Tongue (tissue), 2 donors: ENCODE measurements around the gene TNIP1. TPM values are rescaled to one million over a fixed set of nuclear protein-coding genes. Genes with fewer than 3 reads are reported as not detected.
A peak's percentile ranks its signal among the peaks of the same experiment; 100 is the strongest.

Experiments
- DNase-seq: peaks from one replicate; pipeline ENCODE4 v3.0.0-alpha.2; 2015
- total RNA-seq: library from RNA; depleted of rRNA; stranded (reverse); fragments of >200 nt; gene quantifications from one replicate; pipeline ENCODE4 v1.2.3, GENCODE V29; 2014

Gene TNIP1
- total RNA-seq, 1 donor from 2014 or later: 75.0 TPM

- DNase-seq: peak; percentile 55
These were observed 1.6 kb upstream of the TNIP1 start for GRCh38 chr5:151082282-151082902.

DNA sequence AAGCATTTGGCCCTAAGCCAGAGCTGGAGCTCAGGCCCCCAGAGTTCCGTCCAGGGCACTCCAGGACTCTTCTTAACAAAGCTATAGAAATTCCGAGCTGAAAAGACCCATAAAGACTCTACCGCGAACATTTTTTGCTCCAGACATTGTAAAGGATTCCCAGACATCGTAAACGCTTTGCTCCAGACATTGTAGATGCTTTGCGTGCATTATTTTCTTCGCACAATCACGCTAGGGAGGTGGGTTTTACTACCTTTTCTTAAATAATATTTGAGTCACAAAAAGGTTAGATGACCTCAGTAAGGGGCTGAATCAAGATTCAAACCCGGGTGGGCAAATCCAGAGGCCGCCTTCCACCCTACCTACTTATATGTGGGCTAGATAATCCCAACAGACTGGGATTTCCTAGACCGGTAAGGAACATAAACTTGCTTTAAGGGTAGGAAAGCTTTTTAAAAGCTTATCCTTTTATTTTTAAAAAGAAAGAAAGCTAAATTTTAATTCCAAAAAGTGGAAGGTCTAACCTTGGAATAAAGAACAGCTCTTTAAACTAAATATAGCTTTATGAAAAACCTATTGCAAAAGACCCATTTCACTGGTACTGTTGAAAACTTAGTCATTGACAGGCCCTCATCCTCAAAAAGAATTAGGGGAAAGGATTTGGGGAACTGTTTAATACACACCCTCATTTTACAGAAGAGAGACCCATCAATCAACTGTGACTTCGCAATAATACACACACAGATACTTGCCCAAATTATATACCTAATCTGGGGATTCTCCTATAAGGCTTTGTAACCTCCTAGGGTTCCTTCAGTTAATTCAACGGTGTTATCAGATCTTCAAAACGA is 822 bp upstream of the TNIP1 start:
- DNase-seq: peak; percentile 95

- DNase-seq: no peak
These were observed 809 bp downstream of the TNIP1 start for GRCh38 chr5:151079838-151080612.

- DNase-seq: no peak
These were observed 2.2 kb downstream of the TNIP1 start for GRCh38 chr5:151078490-151079262.

GRCh38 chr5:151077967-151078366 is 2.9 kb downstream of the TNIP1 start:
- DNase-seq: no peak

DNA sequence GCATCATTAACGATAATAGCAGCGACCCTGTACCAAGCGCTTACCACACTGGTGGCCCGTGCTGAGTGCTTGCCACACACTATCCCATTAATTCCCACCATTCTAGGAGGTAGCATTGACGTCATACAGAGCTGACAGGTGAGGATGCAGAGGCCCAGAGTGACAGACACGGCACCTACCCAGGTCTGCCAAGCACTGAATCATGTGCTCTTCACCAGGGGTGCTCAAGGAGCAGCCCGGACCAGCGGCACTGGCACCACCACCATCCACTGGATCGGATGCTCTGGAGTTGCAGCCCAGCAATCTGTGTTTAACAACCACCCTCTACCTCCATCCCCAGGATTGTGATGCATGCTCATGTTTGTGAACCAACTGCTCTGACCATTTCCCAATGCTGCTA is 3.4 kb downstream of the TNIP1 start:
- no peak for DNase-seq

DNA sequence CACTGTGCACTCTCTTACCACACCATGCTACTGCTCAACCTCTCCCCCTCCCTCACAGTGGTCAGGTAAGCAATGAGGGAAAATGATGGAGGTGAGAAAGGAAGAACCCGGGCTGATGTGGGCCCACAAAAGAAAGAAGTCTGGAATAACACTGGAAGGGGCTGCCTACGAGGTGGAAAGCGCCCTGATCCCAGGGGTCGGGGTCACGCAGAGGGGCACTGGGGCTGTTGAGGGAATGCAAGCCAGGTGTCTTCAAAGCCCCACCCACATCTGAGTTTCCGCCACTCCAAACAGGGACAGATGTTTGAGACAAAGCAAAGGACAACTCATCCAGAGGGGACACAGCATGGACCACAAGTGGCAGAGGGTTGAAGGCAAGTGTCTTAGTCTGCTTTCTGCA is 4.2 kb downstream of the TNIP1 start:
- DNase-seq: no peak

DNA sequence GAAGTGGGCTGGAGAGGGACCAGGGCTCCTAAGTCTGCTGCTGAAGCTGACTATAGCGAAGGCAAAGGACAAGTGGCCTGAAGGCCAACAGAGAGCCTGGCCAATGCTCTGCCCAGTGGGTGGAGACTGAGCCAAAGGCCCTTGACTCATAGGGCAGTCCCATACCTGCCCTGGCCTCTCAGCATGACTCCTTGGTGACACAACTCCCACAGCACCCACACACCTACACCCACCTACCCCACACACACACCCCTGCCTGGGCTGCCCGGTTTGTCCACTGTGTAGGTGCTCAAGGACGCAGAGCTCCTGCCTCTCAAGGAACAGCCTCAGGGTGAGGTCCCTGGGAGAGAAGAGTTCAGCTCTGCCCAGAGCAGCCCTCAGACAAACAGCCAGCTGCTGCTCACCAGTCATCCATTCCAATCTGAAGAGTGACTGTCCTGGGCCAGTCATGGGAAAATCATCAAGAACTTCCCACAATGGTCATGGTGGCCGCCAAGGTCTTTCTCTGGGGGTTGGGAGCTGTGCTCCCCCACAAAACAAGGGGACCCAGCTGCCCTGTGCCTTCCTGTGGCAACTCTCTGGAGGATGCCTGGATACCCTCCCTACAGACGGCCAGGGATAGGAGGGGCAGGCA is 5.0 kb downstream of the TNIP1 start:
- no peak for DNase-seq

DNA sequence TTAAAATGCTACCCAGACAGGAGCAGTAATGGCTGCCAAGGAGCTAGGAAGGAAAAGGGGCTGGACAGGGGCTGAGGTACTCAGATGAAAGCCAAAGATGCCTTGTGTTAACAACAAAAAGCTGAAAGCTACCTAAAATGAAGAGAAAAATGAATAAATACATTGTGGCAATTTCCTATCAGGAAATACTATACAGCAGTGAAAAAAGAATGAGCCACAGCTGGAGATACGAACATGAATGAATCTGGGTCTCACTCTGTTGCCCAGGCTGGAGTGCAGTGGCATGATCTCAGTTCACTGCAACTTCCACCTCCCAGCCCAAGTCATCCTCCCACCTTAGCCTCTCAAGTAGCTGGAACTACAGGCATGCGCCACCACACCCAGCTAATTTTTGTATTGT is 6.3 kb downstream of the TNIP1 start:
- no peak for DNase-seq

- DNase-seq: no peak
These were observed 7.6 kb downstream of the TNIP1 start for GRCh38 chr5:151073280-151073679.

DNA sequence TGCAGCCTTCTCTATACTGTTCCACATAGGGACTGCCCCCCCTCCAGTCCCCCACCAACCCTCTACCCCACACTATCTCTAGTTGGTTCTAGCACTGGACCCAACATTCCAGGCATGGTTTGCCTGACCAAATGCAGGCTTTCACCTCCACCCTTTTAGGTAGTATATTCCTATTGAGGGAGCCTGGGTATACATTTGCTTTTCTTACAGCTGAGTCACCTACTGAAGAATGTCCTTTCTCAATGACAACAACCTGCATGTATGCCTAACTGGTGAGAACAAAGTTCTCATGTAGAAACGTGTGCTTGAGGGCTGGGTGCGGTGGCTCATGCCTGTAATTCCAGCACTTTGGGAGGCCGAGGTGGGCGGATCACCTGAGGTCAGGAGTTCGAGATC is 8.2 kb downstream of the TNIP1 start:
- no peak for DNase-seq

GRCh38 chr5:151071848-151072629 is 8.8 kb downstream of the TNIP1 start:
- no peak for DNase-seq

GRCh38 chr5:151071021-151071420 is 9.8 kb downstream of the TNIP1 start:
- DNase-seq: no peak

DNA sequence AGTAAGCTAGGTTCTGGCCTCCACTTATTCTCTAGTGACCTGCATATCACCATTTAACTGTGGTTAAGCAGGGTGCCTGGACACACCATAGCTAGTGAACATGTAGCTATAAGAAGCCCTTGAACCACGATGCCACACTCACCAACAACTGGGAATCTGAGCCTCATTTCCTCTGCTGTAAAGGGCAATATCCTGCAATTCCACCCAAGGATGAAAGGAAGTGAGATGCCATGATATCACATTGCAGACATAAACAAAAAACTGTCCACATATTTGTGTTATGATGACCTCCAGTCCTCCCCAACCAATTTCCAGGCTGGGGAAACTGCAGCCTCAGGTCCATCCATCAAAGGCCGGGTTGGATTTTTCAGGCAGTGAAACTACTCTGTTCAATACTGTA is 10.4 kb downstream of the TNIP1 start:
- DNase-seq: no peak

- DNase-seq: peak; percentile 86
These were observed 12.2 kb downstream of the TNIP1 start for GRCh38 chr5:151068433-151069197.

DNA sequence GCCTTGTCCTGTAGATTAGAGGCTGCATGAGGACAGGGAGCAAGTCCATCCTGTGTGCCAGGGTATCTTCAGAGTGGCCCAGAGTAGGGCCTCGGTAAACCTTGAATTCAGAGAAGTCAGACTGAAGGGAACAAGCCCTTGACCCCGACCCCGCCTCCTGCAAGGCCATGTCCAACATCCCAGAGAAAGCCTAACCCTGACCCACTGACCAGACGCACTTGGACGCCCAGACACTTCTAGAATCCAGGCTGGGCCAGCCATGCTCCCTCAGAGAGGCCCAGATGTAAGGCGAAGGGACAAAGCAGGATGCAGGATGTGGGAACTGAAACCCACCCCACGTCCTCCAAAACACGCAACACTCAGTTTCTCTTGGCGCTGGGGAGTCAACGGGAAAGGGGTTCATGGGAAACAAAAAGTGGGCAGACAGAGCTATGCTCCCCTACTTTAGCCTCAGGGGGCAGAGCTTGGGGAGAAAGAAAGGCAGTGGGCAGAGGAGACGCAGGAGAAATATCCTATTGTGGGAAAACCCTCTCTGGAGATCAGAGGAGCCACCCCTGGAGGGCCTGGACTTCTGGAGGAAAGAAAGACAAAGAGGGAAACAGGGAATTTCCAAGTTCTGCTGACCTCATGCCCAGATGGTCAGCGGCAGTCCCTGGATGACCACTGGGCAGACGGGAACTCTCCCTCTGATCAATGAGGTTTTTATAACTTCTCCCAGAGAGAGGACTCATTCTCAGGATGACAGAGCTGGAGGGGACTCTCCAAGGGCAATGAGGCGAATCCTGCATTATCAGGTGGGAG is 13.0 kb downstream of the TNIP1 start:
- DNase-seq: no peak

DNA sequence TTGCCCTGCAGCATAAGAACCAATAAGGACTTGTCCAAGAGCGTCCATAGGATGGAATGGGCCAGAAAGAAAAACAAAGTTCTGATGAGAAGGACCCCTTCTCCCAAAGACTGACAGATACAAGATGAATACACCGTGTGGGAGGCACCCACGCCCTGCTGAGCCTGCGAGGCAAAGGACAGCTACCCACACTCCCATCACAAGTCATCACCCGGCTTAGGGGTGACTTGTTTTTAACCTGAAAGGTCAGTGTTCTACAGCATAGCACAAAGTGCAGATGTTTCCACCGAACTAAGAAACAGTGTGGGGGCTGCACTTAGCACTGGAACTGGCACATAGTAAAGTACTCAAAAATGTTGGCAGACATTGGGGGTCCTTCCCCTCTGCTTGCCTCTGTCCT is 13.9 kb downstream of the TNIP1 start:
- no peak for DNase-seq

DNA sequence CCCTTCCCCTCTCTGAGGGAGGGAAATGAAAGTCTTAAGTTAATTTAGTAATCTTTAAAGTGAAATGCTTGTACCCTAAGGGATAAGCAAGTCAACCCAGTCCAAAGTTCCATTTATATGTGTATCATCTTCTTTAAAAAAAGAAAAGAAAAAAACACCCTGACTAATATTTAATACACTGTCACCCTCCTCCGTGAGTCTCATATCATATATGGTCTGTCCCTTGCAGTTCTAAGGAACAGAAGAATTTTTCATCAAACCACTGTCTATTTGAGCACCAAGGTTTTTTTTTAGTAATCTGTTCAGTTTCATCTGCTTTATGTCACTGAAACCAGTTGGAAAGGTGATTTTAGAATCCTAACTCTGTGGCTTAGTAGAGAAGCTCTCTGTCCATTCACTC is 15.2 kb downstream of the TNIP1 start:
- DNase-seq: no peak

- no peak for DNase-seq
These were observed 15.8 kb downstream of the TNIP1 start for GRCh38 chr5:151064916-151065499.
